CD4-positive, alpha-beta T cell treated with Interleukin-4 for 4 hours (primary cell): ENCODE data around the gene COL6A3.
"Not testable (repeated sequence)": the region's sequence is repeated elsewhere in the genome, so short reads cannot be mapped to it uniquely, and the experiment has no call there.

Experiments used
- DNase-seq: peaks from one replicate; pipeline ENCODE4 v3.0.0-alpha.2; 2020

The COL6A3 gene

DNA sequence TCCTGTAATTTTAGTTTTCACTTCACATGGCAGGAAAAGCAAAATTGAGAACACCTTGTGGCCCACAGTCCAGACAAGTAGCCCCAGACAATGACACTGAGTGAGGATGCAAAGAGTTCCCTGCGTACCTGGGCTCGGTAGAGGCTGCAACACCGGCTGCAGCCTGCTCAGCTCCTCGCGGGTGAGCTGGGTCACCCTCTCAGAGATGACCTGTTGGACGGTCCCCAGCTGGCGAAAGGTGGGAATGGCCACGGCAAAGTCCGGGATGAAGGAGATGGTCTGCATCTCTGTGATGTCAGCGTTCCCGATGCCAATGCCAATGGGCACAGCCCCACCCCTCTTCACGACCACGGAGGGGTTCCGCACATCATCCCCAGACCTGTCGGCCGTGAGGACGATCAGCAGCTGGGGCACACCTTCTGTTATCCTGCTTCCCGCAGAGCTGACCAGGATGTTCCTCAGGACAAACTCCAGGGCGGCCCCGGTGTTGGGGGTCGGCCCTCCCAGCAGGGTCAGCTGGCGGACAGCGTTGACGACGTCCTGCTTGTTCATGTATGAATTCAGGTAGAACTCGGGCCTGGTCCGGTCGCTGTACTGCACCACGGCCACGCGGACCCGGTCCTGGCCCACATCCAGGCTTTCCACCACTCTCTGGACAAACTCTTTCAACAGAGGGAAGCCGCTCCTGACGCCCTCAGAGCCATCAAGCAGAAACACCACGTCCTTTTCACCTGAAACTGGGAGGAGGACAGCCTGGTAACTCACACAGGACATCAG lies 39.5 kb downstream of the COL6A3 start:
- no peak for DNase-seq

DNA sequence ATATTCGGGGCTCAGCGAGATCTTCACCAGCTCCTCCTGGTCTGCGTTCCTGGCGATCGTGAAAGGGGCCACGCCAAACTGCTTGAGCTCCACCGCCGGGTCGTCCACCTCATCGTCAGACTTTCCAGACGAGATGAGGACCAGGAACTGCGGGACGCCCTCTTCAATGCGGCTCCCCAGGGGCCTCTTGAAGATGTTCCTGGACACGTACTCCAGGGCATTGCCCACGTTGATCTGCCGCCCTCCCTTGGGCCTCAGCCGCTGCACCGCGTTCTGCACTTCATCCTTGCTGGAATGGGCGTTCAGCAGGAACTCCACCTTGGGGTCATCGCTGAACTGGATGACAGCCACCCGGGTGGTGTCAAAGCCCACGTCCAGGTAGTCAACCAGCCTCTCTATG lies 42.1 kb downstream of the COL6A3 start:
- DNase-seq, result no peak

DNA sequence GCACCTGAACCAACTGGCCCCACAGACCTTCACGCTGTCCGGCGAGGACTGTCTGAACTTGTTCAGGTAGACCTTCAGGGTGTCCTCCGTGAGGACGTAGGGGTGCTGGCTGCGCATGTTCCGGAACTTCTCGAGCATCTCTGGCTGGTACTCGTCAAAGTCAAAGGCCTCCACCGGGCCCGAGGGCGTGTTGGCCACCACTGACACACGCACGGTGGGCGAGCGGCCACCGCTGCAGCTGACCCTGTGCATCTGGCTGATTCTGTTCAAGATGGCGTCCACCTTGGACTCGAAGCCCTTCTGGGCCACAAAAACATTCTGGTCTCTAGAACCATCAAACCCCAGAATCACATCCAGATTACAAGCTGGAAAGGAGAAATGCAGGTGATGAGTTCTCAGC lies 48.3 kb downstream of the COL6A3 start:
- DNase-seq, result no peak

DNA sequence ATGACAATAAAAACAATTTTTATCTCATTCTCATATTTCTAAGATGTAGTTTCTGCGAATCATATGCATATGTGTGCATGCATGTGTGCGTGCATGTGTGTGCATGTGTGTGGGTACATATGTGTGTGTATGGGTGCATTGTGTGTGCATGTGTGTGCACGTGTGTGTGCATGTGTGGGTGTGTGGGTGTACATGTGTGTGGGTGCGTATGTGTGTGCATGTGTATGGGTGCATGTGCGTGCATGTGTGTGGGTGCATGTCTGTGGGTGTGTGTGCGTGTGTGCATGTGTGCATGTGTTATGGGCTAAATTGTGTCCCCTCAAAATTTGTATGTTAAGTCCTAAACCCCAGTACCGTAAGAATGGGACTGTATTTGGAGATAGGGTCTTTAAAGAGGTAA lies 49.3 kb downstream of the COL6A3 start:
- DNase-seq, result no peak

DNA sequence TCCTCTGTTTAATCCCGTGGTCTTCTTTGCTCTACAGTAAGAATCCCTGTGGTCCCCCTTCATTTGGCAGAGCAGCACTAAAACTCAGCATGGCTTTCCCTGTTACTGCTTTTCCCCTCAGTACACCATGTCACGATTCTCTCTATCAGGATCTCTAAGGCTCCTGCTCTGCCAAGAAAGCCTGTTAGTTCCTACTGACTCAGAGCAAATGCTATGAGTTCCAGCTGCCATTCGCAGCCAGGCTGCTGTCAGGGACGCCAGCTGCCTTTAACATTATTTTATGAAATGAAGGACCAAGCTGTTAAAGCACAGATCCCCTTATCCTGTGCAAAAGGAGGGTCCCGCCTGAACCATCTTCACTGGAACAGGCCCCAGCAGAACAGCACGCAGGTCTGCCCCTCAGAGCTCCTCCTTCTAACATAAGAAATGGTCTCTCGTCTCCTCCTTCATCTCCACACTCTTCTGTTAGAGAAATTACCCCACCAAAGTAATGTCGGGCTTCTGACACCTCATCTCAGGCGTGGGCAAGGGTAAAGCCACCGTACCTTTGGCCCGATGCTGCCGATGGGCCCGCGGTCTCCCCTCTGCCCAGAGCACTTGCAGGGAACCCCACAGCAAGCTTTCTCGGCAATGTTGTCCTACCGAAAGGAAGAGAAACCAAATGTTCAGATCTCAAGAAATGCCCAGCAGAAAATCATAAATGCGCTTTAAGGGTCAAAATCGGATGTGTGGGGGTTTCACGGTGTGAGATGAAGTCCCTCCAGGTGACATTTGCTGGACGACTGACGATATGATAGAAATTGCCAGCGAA lies 52.6 kb downstream of the COL6A3 start:
- no peak for DNase-seq

DNA sequence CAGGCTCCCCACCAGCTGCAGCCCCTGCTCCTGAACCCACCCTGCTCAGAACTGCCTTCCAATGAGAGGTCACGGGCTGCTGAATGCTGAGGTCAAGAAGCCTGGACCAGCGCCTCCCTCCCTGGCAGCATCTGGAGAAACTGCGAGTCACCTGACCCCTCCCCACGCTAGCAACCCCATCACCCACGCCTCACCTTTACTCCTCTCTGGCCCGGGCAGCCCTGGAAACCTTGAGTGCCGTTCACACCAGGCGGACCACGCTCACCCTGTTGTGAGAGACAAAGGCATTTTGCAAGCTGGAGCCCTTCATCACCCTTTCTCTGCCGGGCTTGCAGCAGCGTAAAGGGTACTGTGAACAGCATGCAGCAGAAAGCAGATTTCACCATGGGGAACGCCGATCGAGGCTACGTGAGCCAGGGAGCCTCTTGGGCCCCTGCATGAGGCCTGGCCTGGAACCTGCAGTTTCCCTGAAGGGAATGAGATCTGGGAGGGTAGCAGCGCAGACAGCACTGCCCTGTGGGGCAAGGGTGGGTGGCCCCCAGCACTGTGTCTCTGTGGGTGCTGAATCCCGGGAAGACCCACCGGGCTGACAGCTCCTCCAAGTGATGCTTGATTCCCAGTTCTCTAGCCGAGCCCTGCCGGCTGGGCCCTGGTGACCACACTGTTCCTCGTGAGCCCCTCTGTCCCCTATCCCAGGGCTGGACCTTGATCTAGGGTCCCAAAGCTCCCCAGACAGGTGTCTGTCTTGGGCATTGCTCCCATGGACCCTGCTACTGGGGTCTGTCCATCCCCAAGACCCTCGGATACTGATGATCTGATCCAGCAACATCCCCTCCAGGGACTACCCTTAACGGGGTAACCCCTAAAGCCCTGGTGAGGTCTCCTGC lies 53.8 kb downstream of the COL6A3 start:
- no peak for DNase-seq

DNA sequence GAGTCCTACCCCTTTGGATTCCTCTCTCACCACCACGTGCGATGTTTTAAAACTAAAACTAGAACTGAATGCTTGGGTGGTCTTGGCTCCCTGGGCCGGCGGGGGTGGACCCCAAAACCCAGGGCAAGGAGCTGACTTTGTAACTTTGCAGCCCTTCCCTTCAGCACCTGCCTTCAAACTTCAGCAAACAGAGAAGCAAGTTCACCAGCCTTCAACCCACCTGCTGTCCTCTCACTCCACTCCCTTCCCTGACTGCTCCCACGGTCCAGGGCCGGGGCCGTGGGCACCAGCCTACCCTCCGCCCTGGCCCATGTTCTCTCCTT lies 54.5 kb downstream of the COL6A3 start:
- no peak for DNase-seq

DNA sequence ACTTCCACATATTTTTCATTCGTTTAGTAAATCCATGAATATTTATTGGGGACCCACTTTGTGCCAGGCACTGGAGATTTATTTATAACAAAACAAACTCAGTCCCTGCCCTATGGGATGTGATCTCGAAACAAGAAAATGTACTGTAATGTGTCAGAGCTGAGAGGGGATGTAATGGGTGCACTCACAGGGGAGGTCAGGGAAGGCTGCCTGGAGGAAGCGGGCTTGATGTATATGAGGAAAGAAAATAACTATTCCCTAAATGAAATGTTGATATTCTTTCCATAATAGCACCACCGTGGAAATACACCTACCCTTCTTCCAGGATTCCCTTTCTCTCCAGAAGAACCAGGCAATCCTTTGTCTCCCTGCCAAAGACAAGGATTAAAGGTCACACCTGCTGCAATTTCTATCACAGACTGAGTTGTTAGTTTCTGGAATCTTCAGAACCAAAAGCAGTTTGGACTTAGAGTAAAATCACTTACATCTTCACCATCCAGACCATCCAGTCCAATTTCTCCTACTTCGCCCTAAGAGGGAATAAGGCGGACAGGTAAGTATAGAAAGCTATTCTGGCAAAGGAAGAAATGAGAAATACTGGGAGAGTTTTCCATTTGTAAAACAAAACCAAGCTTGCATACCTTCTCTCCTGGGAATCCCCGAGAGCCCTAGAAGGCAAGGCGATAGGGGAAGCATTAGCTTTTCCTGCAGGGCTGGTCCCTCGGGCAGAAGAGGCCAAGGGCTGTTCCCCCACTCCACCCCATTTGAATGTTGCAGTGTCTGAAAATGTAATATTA lies 55.0 kb downstream of the COL6A3 start:
- no peak for DNase-seq

DNA sequence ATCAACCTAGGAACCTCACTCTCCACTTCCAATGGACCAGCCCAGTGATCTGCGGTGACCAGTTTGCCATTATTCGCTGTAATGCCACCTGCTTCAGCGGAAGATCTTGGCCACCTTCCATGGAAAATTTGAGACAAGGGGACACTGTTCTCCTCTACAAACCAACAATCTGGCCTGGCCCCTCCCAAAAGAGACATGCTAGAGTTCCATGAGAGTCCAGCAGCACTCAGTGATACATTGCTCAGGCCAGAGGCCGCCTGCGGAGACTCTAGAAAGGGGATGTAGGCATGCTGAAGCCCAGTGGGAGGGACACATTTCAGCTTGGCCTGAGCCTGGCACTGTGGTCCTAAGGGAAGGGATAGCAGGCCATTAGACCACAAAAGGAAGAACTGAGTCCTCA lies 58.3 kb downstream of the COL6A3 start:
- DNase-seq, result no peak

DNA sequence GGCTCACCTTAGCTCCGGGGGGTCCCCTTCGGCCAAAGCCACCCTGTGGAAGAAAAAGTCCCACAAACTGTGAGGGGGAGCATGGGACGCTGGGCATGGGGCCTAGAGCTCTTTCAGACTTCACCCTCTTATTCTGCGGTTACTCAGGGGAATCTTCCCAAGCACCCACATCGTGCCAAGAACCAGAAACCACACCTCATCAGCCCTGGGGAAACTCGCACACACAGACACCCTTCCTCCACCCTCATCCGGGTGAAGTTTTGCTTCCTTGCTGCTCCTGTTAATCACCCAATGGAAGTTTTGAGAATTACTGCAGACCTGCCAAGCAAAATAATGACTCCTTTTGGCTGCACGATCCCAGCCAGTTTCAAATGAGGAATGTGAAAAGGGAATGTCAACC lies 59.1 kb downstream of the COL6A3 start:
- DNase-seq, result no peak

DNA sequence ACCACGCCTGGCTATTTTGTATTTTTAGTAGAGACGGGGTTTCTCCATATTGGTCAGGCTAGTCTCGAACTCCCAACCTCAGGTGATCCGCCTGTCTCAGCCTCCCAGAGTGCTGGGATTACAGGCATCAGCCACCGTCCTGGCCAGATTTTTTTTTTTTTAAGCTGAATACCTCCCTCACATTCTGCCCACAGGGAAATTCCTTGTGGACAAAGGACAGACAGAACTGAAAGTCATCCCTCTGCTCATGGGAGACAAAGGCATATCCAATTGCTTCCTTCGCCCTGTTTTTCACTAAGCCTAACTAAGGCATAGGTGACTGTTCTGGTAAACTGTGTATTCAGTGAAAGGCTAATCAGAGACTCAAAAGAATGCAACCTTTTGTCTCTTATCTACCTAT lies 59.8 kb downstream of the COL6A3 start:
- DNase-seq, result not testable (repeated sequence)

DNA sequence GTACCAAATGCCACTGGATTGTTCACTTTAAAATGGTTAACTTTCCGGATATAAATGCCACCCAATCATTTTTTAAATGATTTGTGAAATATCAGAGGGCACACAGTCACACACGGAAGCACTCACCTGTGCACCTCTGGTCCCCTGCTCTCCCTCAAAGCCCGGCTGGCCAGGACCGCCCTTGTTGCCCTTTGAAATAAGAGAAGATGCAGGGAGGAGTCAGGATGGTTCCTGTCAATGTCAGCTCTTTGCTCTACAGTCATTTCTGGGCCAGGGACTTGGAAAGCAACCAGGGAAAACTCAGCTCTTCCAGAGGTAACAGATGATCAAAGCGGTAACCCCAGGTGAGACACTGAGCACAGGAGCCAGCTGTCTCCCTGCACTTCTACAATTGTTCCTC lies 60.7 kb downstream of the COL6A3 start:
- DNase-seq, result no peak

DNA sequence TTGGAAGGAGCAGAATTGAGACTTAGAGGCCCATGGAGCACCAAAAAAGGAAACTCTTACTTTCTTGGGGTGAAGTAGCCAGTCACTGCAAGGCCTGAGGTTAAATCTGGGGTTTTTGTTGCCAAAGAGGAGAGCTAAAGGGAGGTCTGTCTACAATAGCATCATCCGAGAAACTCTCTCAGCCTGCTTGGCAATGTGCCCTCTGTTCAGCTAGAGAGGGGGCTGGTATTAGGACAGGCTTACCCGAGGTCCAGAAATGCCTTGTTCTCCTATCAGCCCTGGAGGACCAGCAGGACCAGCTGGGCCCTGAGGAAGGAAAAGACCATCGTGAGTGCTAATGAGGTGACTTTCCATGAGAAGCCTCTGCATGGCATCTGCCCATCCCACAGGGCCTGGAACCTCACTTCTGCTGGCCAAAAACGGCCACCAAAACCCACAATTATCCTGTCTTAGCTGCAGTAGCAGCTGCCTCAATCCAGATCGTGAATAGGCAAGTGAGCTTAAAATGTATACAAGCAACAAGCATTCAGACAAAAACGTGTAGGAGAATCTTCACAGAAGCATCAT lies 61.6 kb downstream of the COL6A3 start:
- no peak for DNase-seq

DNA sequence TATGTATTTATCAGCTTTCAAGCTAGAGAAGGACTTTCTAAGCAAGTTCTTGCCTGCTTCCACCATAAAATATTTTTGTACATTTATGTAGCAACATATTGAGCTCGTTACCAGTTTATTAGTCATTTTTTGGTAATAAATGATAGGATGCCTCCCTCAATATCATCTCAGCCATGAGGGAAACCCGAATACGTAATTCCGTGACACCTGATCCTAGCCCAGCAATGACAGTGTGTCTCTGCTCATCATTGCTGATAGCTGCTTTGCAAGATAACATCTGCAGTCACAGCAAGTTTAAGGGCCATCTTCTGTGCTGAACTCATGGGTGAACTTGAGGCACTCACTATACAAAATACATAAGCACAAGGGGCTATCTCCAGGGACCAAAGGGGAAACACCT lies 62.2 kb downstream of the COL6A3 start:
- no peak for DNase-seq

DNA sequence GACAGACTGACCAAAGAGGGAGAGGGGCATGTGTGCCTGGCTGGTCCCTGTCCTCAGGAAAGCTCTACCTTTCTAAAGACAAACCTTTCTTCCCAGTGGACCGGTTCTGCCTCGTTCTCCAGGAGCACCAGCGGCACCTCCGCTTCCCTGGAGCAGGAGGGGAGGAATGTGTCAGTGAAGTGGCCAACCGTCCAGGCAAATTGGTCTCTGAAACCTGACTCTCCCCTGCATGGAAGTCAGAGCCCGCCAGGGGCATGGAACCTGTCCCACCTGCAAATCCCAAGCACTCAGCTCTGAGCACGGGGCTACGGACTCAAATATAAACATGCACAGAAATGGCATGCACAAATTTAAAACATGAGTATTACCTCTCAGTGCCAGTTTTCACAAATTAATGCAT lies 62.9 kb downstream of the COL6A3 start:
- no peak for DNase-seq

DNA sequence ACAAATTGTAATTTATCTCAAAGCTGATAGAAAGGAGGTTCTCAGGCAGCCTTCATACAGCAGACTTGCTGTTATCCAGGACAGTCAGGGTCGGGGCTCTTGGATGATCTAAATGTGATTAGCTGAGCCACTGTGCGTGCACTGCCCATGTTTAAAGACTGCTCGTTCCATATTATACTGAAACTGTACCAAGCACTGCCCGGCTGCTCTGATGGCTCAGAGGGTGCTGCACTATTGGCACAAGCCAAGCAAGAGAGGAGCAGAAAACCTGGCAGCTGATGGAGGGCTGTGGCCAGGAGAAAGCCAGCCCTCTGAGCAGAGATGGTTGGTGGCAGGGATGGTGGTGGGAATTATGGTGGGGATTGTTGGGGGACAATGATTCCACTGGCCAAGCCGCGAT lies 63.4 kb downstream of the COL6A3 start:
- no peak for DNase-seq

DNA sequence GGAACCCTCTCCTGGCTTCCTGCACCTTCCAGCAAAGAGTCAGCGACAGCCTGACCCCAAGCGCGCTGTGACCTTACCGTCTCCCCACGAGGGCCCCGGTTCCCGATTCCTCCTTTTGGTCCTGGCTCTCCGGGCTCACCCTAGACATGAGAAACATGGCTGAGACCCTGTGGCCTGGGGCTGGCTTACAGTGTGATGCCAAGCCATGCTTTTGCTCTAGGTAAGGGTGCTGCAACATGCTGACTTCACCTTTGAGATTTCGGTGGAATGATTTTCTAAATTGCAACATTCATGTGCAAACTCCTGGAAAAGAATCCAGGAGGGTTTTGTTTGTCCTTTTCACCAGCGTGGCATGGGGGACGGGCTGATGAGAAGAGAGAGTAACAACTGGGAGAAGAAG lies 63.9 kb downstream of the COL6A3 start:
- no peak for DNase-seq

DNA sequence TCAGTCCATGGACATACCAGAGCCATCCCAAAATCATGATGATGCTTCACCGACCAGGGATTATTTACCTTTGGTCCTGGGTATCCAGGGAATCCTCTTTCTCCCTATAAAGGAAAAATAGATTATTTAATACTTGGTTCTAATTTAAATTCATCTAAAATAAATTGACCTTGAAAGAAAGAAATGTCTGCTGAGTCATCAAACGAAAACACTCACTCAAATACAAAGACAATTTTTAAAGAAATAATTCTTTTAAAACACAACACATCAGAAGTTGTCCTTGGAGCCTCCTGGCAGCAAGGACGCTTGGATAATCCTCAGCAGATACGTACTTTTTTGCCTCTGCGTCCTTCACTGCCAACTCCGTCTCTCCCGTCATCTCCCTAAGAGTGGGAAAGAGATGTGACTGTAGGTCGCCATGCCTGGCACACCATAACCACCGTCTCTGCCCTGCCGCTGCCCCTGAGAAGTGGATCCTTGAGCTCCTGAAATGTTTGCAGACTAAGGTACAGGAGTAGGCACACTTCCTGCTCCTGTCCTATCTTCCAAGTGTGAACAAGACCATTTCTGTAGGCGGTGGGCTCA lies 65.6 kb downstream of the COL6A3 start:
- DNase-seq, result no peak

DNA sequence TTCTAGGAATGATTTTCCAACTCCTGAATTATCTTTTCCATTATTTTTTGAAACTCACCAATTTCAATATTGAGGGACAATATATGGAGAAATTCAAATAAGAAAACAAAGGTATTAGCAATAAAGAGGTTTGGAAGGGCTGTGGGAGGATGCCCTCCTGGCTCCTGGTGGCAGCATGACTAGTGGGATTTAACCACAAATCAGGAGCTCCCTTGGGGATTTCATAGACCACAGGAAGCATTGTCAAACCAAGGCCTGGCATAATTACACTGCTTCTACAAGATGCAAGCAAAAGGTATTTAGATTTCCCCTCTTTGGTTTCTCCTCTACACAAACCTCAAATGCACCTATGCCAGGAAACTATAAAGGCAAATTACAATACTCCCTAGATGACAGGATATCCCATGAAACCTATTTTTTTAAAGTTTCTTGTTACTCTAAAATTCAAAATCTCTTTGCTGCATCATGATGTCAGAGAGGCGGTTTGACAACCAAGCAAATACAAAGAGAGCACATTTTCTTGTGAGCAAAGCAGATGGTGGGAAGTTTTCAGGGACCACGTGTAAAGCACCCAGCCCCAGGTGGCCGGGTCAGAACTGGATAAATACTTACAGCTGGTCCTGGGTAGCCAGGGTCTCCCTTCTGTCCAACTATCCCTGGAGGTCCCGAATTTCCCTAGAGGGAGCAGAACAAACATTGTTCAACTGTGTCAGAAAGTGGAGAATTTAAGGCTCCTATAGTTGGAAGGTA lies 67.9 kb downstream of the COL6A3 start:
- no peak for DNase-seq

DNA sequence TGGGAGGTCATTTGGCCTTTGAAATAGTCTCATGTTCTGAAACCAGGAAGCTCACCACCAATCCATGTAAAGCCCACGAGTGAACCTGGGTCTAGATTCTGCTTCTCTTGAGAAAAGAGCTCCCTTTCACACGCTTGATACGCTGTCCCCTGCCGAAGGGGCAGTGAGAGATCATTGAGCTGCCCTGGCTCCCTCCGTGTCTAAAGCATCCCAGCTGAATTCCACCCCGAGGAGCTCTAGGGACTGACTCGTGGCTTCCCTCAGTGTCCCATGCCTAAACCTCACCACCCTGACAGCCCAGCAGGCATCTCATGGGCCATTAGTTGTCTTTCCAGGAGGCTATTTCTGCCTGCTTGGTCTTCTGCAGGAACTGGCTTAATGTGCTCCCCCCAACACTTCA lies 68.6 kb downstream of the COL6A3 start:
- no peak for DNase-seq

DNA sequence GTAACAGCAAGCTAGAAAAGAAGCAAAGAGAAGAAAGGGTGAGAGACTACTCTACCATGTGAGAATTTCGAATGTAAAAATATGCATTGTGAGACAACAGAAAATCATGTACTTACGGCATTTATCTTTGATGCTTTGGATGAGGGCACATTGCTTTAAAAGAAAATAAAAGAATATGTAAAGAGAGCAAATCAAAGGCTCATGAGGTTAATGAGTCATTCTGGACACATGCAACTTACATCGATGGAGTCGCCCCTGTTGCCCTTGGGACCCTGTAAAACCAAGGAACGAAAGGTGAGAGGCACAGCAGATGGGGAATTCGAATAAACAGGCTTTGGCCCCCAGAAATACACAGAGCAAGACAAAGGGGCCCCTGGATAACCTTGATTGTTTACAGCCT lies 69.0 kb downstream of the COL6A3 start:
- DNase-seq, result no peak
